Panc1 (cell line): ENCODE results near the gene EFCAB8.

ENCODE experiments used
- CTCF ChIP-seq: fragments of 450-650 bp; IDR thresholded peaks from 2 replicates; pipeline ENCODE4 v1.5.1; 2017; ENCODE audit warnings: mild to moderate bottlenecking
- POLR2AphosphoS5 ChIP-seq: IDR thresholded peaks from 2 replicates; pipeline ENCODE4 v1.6.1; 2012; ENCODE audit warnings: mild to moderate bottlenecking, low read depth, low read length, moderate library complexity
- REST ChIP-seq, 2 experiments: IDR thresholded peaks; 2 replicates each; pipeline ENCODE4 v1.6.1; 2011 to 2012; ENCODE audit warnings: low read depth in 2 of 2, control low read depth in 1 of 2, low read length in 1 of 2, mild to moderate bottlenecking in 1 of 2, moderate library complexity in 1 of 2; ENCODE audit not compliant: insufficient read depth in 1 of 2

- peak; percentile 95 for TF ChIP-seq CTCF
- no peak for TF ChIP-seq POLR2AphosphoS5
- TF ChIP-seq REST (IDR thresholded peaks at IDR 0.05; ENCODE audit: insufficient read depth in 1 of 2, low read depth in 2 of 2, low read length in 1 of 2), result no peak
These were observed 44.0 kb downstream of the EFCAB8 start for GRCh38 chr20:32902456-32903420.
